ENCODE data around the gene MIF. TPM values are rescaled to one million over a fixed set of nuclear protein-coding genes. Genes with fewer than 3 reads are reported as not detected.

MIF gene
- 383 and 403 TPM in 2 replicates for total RNA-seq

DNA sequence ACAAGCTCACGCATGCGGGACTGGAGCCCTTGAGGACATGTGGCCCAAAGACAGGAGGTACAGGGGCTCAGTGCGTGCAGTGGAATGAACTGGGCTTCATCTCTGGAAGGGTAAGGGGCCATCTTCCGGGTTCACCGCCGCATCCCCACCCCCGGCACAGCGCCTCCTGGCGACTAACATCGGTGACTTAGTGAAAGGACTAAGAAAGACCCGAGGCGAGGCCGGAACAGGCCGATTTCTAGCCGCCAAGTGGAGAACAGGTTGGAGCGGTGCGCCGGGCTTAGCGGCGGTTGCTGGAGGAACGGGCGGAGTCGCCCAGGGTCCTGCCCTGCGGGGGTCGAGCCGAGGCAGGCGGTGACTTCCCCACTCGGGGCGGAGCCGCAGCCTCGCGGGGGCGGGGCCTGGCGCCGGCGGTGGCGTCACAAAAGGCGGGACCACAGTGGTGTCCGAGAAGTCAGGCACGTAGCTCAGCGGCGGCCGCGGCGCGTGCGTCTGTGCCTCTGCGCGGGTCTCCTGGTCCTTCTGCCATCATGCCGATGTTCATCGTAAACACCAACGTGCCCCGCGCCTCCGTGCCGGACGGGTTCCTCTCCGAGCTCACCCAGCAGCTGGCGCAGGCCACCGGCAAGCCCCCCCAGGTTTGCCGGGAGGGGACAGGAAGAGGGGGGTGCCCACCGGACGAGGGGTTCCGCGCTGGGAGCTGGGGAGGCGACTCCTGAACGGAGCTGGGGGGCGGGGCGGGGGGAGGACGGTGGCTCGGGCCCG lies at the start of gene MIF:
TSS of gene MIF (plus strand) at position 439 of the 765 bp plus-strand sequence. CDS start at position 531, 92 bp downstream.

DNA sequence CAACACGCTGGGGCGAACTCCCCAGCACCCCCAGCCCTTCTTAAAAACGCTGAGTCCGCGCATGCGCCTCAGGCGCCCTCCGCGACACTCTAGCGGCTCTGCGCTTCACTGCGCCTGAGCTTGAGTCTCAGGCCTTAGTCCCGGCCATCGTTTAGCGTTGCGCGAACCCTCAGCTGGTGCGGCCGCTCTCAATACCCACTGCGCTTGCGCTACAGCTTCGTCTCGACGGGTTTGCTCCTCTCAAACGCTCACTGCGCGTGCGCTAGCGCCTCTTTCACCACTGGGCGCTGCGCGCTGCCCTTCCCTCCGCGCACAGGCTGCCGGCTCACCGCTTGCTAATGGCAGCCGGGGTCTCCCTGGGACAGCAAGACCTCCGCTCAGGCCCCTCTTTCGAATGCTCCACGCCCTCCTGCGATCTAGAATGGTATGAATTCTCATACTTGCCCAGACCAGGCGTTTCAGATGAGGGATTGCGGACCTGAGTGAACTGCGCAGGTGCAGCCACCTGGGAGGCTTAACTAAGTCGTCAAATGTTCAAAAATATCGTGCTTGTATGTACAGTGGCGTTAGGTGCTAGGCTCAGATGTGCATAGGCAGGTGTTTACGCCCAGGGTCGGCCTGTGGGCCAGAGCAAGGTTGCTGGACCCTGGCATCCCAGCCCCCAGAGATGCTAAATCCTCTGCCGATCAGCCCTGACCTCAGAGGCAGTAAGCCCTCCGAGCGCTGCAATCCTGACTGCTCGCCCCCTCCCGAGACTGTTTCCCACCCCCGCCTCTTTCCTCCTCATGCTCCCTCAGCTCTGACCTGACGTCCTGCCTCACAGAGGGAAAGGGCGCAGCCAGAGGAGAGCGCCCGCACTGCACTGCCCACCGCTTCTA lies 36.3 kb upstream of the MIF start, which contains the start of gene SLC2A11:
TSS of gene SLC2A11 (plus strand) at position 270 of the 878 bp plus-strand sequence. CDS start at position 395, 125 bp downstream.

Other genes starting within 250 kb of the MIF start
- gene RGL4, start 203.4 kb upstream of the MIF start, total RNA-seq: under 0.01 TPM in 1 of 2 replicates, not detected in the other
- gene ZNF70, start 143.3 kb upstream of the MIF start, total RNA-seq: 0.85 and 1.9 TPM in 2 replicates
- 1.2 TPM in 1 of 2 replicates, not detected in the other for gene VPREB3, start 140.0 kb upstream of the MIF start, total RNA-seq
- not detected in 2 replicates for gene C22orf15, start 131.4 kb upstream of the MIF start, total RNA-seq
- 8.1 and 9.2 TPM in 2 replicates for gene CHCHD10, start 126.4 kb upstream of the MIF start, total RNA-seq
- 3.4 TPM in 2 replicates for gene MMP11, start 121.5 kb upstream of the MIF start, total RNA-seq
- gene SMARCB1, start 107.4 kb upstream of the MIF start, total RNA-seq: 23.1 and 26.2 TPM in 2 replicates
- gene DERL3, start 55.4 kb upstream of the MIF start, total RNA-seq: 1.2 TPM in 1 of 2 replicates, not detected in the other
- gene SLC2A11, start 36.5 kb upstream of the MIF start, total RNA-seq: 8.3 and 11.1 TPM in 2 replicates
- 1.9 and 3.0 TPM in 2 replicates for gene GSTT2B, start 66.8 kb downstream of the MIF start, total RNA-seq
- 0.43 TPM in 1 of 2 replicates, not detected in the other for gene DDTL, start 72.5 kb downstream of the MIF start, total RNA-seq
- 98.9 and 118 TPM in 2 replicates for gene DDT, start 80.1 kb downstream of the MIF start, total RNA-seq
- gene GSTT2, start 85.8 kb downstream of the MIF start, total RNA-seq: not detected in 2 replicates
- gene GSTT4, start 111.1 kb downstream of the MIF start, total RNA-seq: not detected in 2 replicates
- 17.6 and 22.2 TPM in 2 replicates for gene CABIN1, start 116.9 kb downstream of the MIF start, total RNA-seq